Heart right ventricle (tissue), 16 donors: Measurements from ENCODE around the gene BFSP2. TPM values are rescaled to one million over a fixed set of nuclear protein-coding genes. Genes with fewer than 3 reads are reported as not detected.
A peak's percentile ranks its signal among the peaks of the same experiment; 100 is the strongest.

Experiments
- ATAC-seq, 8 donors: fragments of 200-7000 bp; cut with Tn5 transposase; one replicate each; pipeline ENCODE4 v1.9.1; 2020; ENCODE audit warnings: mild to moderate bottlenecking in 8 of 8, moderate library complexity in 8 of 8, moderate number of reproducible peaks in 1 of 8
- DNase-seq, 2 donors: peaks; one replicate each; pipeline ENCODE4 v3.0.0-alpha.2; 2020
- H3K27ac ChIP-seq, 10 donors: fragments of 200-600 bp; sonication (generic) in 2 of 10; one replicate each; pipeline versions ENCODE4 v1.5.0 to v1.8.0; 2020 to 2022; ENCODE audit warnings: mild to moderate bottlenecking in 3 of 10
- H3K27me3 ChIP-seq, 7 donors: fragments of 200-600 bp; one replicate each; pipeline ENCODE4 v1.8.0; 2021 to 2022; ENCODE audit warnings: mild to moderate bottlenecking in 2 of 7
- H3K36me3 ChIP-seq, 9 donors: fragments of 200-600 bp; sonication (generic) in 1 of 9; one replicate each; pipeline versions ENCODE4 v1.5.0 to v1.8.0; 2020 to 2022; ENCODE audit warnings: mild to moderate bottlenecking in 2 of 9
- H3K4me1 ChIP-seq, 9 donors: fragments of 200-600 bp; sonication (generic) in 1 of 9; one replicate each; pipeline versions ENCODE4 v1.5.0 to v1.8.0; 2020 to 2022; ENCODE audit warnings: mild to moderate bottlenecking in 4 of 9
- H3K4me3 ChIP-seq, 10 donors: fragments of 200-600 bp; sonication (generic) in 2 of 10; one replicate each; pipeline versions ENCODE4 v1.5.0 to v1.8.0; 2020 to 2022; ENCODE audit warnings: mild to moderate bottlenecking in 7 of 10, moderate library complexity in 2 of 10
- H3K9me3 ChIP-seq, 11 donors: fragments of 200-600 bp in 10 of 11; sonication (generic) in 2 of 11; one replicate each; pipeline versions ENCODE4 v1.5.0 to v1.8.0; 2013 to 2022; ENCODE audit warnings: mild to moderate bottlenecking in 2 of 11, control low read depth in 1 of 11, moderate library complexity in 1 of 11
- CTCF ChIP-seq, 9 donors: fragments of 200-600 bp; sonication (generic) in 2 of 9; IDR thresholded peaks; one replicate each; pipeline versions ENCODE4 v1.5.0 to v1.8.0; 2021 to 2022; ENCODE audit warnings: antibody characterized with exemption in 9 of 9, mild to moderate bottlenecking in 5 of 9, moderate library complexity in 1 of 9
- WGBS, 2 donors: extraction: QIAGEN DNeasy Blood & Tissue Kit; methylation state at CpG; one replicate each; pipeline ENCODE4 v1.1.7; 2013; ENCODE audit warnings: inconsistent platforms in 1 of 2; 5-methylcytosine and 5-hydroxymethylcytosine counted together
- intact Hi-C, 10 donors: fragments of 100-400 bp; cut with DNase I; formaldehyde crosslinking; loops; one replicate each; pipeline versions ENCODE4 v1.11.1 to v1.14.2; 2022
- polyA plus RNA-seq, 2 donors: library from polyadenylated mRNA; stranded (reverse); fragments of 200-250 nt; gene quantifications; one replicate each; pipeline ENCODE4 v1.2.3, GENCODE V29; 2013
- total RNA-seq, 10 donors: library from RNA; stranded (reverse); fragmentation: NEBNext Ultra II Directional in 3 of 10; extraction: Animal tissue kit (Norgen Biotek cat#: 25700) in 3 of 10; gene quantifications; one replicate each; pipeline versions ENCODE4 v1.2.1 to v1.2.4, GENCODE V29; 2021 to 2023
- donor health status: Arrhythmogenic right ventricular cardiomyopathy.
- donor health status: ischemic (EF 13 %, LVEDD 7.1; RV severe dilation, severe dysfunction).
- donor health status: healthy with polysubstance abuse.
- donor health status: DM: no; HTN: yes; CAD: no.
- donor health status: DM: no; HTN: no; CAD: no.
- donor health status: ischemic (EF 25% LVEDD 6.9; RV normal size, moderate dysfunction).
- donor health status: ischemic (EF 25% LVEDD 5.7; RV mildly dilated, moderate dysfunction).
- donor health status: healthy.
- donor health status: DM: yes; HTN: yes; CAD: no.
- donor health status: Ischemic cardiomyopathy.
- donor health status: ischemic (EF 35%, LVEDD 5.7; RV mildly dilated, moderate dysfunction).
- donor health status: nonischemic (EF 11% LVEDD 7.7; RV severe dilation, severe dysfunction).
- donor health status: DM: yes; HTN: yes; CAD: no.
- donor health status: PGD.
- donor health status: ischemic (EF 29% LVEDD 5.4; RV normal size, mild dysfunction).
- donor health status: nonischemic (EF 23%, LVEDD 6.1; RV moderate dilation, normal function).

Gene BFSP2
- total and polyA plus RNA-seq, 12 donors, result 0.17 TPM; not detected in 11

DNA sequence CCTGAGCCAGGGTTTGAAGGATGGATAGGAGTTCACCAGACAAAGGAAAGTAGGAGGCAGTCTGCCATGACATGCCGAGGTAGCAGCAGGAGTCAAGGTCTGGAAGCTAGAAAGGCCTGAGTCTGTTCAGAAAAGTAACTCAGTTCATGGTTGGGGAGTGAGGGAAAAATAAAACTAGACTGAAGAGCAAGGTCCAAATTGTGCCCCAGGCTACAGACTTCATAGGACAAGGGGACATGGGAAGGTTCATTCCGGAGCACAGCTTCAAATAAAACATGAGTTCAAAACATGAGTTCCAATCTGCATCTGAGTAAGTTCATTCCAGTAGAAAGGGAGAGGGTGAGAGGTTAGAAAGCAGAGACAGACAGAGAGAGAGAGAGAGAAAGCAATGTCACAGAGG lies 39.7 kb downstream of the BFSP2 start:
- Histone ChIP-seq H3K4me1 (peaks cover 0 to 8% (median 0%) of the 10 kb centered on the region in 9 donors), H3K4me3 (no peak overlapping the region), H3K9me3 (no peaks in the 10 kb centered on the region), H3K27ac (no peak overlapping the region), H3K27me3 (no peaks in the 10 kb centered on the region), H3K36me3 (no peaks in the 10 kb centered on the region)
- TF ChIP-seq CTCF (IDR thresholded peaks at IDR 0.05), result no peak
- 93 to 95% methylated on average over 2 of the region's 2 CpGs for WGBS, 2 donors
- intact Hi-C loops, result no loop called here
- DNase-seq (no peak), ATAC-seq (no peak)

- 78 to 79% methylated on average over 2 of the region's 2 CpGs for WGBS, 2 donors
- TF ChIP-seq CTCF (IDR thresholded peaks at IDR 0.05), result no peak
- Histone ChIP-seq H3K27ac (no peak overlapping the region), H3K4me1 (peaks cover 0 to 8% (median 0%) of the 10 kb centered on the region in 9 donors), H3K36me3 (no peaks in the 10 kb centered on the region), H3K27me3 (no peaks in the 10 kb centered on the region), H3K4me3 (no peak overlapping the region), H3K9me3 (no peaks in the 10 kb centered on the region)
- DNase-seq (no peak), ATAC-seq (peak in 2 of 8 donors; percentile 50 to 58)
- intact Hi-C loops, result no loop called here
Observed at GRCh38 chr3:133440652-133441051, 40.8 kb downstream of the BFSP2 start.

DNA sequence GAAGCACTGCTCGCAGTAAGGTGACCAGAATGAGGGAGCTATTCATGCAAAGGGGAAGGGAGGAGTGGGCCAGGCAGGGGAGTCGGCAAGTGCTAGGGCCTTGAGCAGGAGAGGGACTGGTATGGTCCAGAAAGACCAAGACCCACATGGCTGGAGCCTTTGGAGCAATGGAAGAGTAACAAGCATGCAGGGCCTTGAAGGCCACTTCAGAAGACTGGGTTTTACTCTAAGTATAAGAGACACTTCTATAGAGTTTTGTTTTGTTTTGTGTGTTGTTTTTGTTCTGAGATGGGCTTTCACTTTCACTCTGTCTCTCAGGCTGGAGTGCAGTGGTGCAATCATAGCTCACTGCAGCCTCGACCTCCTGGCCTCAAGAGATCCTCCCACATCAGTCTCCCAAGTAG lies 42.0 kb downstream of the BFSP2 start:
- no peak for TF ChIP-seq CTCF (IDR thresholded peaks at IDR 0.05)
- H3K9me3 ChIP-seq, result no peaks in the 10 kb centered on the region
- 59 to 70% methylated on average over 3 of the region's 3 CpGs for WGBS, 2 donors
- intact Hi-C loops, result no loop called here
- DNase-seq, result no peak
- no peaks in the 10 kb centered on the region for H3K27me3 ChIP-seq
- no peaks in the 10 kb centered on the region for H3K36me3 ChIP-seq
- peak overlapping the region in 1 of 10 donors; percentile 62 for H3K27ac ChIP-seq
- peaks cover 0 to 8% (median 0%) of the 10 kb centered on the region in 9 donors for H3K4me1 ChIP-seq
- H3K4me3 ChIP-seq, result peak overlapping the region in 1 of 10 donors; percentile 17
- no peak for ATAC-seq

DNA sequence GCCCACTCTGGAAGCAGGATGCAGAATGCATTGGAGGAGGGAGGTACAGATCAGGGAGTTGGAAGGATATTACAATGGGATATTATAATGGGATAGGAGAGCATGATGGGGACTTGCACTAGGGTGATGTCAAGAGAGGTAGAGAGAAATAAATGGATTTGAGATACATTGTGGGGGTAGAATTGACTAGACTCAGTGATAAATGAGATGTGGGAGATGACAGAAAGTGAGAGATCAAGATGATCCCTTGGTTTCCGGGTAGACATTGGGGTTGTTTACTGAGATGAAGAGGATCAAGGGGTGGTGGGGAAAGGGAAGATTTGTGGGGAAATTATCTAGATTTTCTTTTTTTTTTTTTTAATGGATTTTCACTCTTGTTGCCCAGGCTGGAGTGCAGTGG lies 42.7 kb downstream of the BFSP2 start:
- intact Hi-C loops, result no loop called here
- no peak for ATAC-seq
- no peak overlapping the region for H3K4me3 ChIP-seq
- DNase-seq, result no peak
- WGBS, 2 donors, result 91 to 100% methylated on average over 1 of the region's 1 CpG
- no peaks in the 10 kb centered on the region for H3K9me3 ChIP-seq
- no peaks in the 10 kb centered on the region for H3K27me3 ChIP-seq
- no peak for TF ChIP-seq CTCF (IDR thresholded peaks at IDR 0.05)
- H3K36me3 ChIP-seq, result no peaks in the 10 kb centered on the region
- H3K27ac ChIP-seq, result no peak overlapping the region
- H3K4me1 ChIP-seq, result peaks cover 0 to 8% (median 0%) of the 10 kb centered on the region in 9 donors
